ENCODE measurements around the gene SUPT4H1.
"Not testable (repeated sequence)": the region's sequence is repeated elsewhere in the genome, so short reads cannot be mapped to it uniquely, and the experiment has no call there.

SUPT4H1 gene

DNA sequence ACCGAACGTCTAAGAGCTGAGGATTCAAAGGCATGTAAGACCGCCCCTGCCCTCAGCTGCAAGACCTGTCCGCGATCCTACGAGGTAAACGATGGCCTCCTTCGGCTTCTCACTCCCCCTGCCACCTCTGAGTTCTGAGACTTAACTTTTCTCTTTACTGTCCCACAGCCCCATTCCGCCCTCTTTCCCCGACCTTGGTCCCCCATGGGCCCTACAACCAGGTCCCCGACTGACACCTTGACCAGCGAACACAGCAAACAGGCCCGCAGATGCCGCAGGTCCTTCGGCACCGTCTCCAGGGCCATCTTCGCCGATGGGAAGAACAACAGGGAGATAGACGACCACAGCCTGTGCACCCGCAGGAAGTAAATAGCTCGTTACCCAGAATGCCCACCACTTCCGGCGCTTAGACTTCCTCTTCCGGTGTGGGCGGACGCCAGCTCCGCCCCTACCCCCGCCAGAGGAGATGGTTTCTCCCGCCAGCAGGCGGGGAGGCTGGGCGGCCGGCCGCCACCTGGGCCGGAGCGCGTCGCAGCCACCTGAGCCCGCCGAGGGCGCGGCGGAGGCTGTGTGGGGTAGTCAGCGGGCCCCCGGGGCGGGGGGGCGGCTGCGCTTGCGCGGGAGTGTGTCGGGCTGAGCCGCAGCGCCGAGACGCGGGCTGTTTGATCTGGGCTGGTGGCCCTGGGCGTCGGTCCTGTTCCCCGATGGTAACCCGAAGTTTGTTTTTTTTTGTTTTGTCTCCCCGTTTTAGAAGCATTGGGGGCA is at the start of gene SUPT4H1:
TSS of gene SUPT4H1 (minus strand) at position 371 of the 765 bp plus-strand sequence. CDS start at position 305, 66 bp downstream.
- peak; percentile 49 to 91 (median 82) for DNase-seq

GRCh38 chr17:58401287-58401686 is 49.3 kb upstream of the SUPT4H1 start:
- no peak for DNase-seq

GRCh38 chr17:58400826-58401225 is 48.8 kb upstream of the SUPT4H1 start:
- no peak for DNase-seq

DNA sequence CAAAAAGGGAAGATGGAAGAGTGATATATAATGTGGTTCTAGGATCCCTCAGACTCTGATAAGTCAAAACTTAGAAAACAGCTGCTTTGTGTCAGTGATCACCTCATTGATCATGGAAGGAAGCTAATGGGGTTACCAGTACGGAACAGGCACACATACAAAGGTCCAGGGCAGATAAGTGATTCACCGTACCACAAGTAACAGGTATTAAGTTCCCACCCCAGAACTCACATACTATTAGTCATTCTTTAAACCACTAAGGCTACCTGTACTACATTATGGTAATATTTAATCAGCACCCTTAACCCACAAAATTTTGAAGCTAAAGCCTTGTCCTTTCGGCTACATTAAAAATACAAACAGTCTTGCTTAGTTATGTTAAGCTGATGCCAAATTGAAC is 48.0 kb upstream of the SUPT4H1 start:
- DNase-seq, result no peak

DNA sequence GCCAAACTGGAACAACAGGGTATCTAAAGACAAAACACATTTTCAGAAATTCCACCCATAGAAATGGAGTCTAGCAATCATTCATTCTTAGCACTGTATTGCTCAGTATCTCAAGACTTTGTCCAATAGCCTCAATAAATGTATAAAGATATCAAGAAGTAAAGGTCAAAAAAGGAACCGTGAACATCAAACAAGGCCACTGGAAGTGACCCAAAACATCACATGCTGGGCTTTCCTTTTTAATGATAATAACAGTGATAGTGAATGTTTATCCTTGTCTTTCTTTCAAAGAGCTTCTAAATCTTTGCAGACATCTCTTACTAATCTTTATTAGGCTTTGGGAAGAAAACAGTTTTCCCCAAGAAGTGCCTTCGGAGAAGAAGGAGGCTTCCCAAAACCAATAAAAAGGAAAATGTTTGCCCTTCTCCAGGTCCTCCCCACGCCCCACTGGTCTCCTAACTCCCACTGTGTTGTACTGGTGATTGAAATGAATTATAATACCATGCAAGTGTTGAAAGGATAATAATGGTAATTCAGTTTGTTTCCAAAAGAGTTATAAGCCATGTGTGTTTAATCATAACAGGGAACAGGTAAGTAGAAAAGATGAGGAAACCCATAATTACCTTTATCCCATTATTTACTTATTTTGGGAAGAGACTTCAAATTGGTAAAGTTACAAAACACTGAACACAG is 46.7 kb upstream of the SUPT4H1 start:
- DNase-seq, result no peak

- DNase-seq, result not testable (repeated sequence)
Observed at GRCh38 chr17:58397421-58397820, 45.4 kb upstream of the SUPT4H1 start.

GRCh38 chr17:58396173-58396572 is 44.2 kb upstream of the SUPT4H1 start:
- DNase-seq, result no peak

DNA sequence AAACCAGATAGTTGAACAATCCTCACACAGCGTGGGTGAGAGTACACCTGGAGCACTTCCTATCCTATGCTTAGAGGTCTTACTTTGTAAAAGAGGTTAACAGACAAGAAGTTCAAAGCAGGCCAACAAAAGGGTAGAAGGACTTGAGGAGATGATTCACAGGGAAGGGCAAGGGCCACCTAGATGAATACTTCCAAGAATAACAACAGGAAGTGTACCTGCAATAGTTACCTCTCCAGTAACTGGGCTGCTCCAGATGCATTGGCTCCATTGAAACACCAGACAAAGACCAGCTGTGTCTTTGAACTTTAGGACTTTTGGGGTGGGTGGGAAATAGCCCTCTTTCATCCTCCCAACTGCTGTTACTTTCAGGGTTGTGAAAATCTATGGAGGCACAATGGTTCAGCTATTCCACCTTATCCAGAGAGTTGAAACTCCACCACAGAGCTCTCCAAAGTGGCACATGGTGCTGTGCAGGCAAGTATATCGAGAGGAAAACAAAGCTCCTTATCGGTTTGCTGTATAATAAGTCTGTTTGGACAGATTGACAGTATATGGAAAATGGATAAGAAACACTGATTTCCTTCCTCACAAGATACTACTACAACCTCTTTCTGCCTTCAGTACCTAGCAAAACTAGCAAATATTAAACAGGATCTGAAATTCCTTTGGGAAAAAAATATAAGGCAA is 42.7 kb upstream of the SUPT4H1 start:
- DNase-seq, result no peak

DNA sequence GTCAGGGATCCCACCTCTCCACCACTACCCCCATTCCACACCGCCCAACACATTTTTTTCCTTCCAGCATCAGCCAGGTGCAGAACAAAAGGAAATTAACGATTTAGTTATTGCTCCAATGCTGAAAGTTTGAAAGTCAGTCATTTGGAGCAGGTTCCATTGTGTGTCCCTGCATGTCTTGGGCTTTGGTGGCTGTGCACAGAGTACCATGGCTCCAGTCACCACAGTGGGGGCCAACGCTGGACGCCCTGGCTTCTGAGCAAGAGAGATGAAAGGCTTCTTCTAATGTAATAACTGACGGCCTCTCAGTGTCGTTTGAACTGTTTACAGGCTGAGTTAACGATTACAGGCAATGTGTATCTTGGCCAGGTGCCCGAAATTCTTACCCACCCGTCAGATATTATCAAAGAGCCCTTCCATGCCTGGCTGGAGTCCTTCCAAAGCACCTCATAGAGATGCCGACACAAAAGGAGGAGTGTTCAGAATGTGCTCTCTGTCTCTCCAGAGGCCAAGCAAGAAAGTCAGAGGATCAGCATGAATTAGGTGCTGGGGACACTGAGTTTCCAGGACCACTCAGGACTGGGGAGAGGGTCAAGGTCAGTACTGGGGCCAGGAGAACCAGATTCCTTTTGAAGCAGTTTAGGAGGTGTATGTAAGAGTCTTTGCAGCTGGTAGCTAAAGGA is 39.4 kb upstream of the SUPT4H1 start:
- DNase-seq, result peak in 1 of 58 donors; percentile 6

DNA sequence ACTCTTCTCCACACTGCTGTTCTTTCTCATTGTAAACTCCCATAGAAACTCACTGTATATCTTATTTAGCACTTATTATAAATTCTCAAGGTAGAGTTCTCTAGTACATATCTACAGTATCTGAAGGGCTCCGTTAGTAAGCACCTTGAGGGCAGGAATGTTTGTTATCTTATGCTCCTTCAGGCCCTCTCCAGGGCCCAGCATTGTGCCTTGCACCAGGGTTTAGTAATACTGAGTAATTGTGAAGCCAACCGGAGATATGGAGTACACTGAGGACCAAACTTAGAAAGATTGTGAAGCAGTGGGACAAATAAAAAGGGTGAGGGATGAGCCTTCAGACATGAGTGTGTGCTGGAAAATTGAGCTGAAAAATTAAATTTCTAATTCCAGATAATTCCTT is 38.9 kb upstream of the SUPT4H1 start:
- no peak for DNase-seq

GRCh38 chr17:58388302-58389190 is 36.5 kb upstream of the SUPT4H1 start:
- no peak for DNase-seq

GRCh38 chr17:58387834-58388233 is 35.8 kb upstream of the SUPT4H1 start:
- DNase-seq, result no peak

DNA sequence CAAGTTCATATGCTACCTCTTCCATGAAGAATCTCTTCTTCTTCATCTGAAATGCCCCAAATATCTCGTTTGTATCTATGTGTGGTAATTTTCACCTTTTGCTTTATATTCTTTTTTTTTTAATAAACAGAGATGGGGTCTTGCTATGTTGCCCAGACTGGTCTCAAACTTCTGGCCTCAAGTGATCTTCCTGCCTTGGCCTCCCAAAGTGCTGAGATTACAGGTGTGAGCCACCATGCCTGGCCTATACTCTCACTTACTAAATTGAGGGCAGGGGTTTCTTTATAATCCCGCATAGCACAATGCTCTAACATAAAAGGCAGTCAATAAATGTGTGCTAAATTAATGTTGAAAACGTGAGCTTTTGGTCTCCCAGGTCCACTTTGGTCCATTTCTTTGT is 34.7 kb upstream of the SUPT4H1 start:
- no peak for DNase-seq

- DNase-seq, result no peak
Observed at GRCh38 chr17:58385359-58385899, 33.4 kb upstream of the SUPT4H1 start.

DNA sequence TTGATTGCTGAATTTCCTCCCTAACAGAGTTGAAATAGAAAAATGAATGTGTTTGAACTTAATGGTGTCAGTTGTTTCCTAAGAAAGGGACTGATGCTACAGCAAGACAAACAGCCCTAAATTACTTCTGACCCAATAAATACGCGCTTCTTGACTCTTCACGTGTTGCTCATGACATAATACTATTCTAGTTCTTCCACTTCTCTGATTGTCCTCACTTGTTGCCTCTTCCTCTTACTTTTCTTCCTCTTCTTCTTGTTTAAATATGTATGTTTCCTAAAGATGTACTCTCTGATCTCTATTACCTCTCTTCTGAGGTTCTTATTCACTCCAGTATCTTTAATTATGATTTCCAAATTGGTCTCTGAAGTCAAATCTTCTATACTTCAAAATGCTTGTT is 32.9 kb upstream of the SUPT4H1 start:
- no peak for DNase-seq

GRCh38 chr17:58383892-58384462 is 32.0 kb upstream of the SUPT4H1 start:
- DNase-seq, result no peak

DNA sequence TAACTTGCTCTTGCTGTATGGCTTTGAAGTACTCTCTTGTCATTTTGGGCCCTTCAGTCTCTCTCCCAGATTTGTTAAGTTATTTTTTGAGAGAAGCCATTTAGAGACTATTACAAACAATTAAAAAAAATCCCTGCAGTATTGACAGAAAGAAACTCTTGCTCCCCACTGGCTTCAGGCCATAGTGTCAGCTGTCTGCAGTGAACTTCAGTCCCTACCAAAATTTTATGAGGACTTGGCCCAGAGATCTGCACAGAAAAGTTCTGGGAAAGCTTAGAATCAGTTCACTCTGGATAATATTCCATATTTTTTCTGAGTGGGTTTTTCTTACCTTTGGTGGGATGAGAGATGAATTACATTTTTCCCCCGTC is 30.9 kb upstream of the SUPT4H1 start:
- DNase-seq, result no peak

- DNase-seq, result no peak
Observed at GRCh38 chr17:58382108-58382871, 30.3 kb upstream of the SUPT4H1 start.
